SU-DHL-6 (cell line): ENCODE data around the gene MOSMO.

ENCODE experiments used
- EZH2phosphoT487 ChIP-seq: fragments of 200-600 bp; sonication (generic), shearing (Covaris generic); conservative IDR thresholded peaks from 2 replicates; pipeline ENCODE4 v1.6.1; 2018; ENCODE audit warnings: mild to moderate bottlenecking, antibody characterized with exemption, low read length, moderate library complexity, mixed read lengths
- TF ChIP-seq, protein P1 (sequence below): fragments of 200-600 bp; sonication (generic); IDR thresholded peaks from one replicate; pipeline ENCODE4 v1.5.1; 2017; ENCODE audit warnings: antibody characterized with exemption, mild to moderate bottlenecking, low read length, moderate library complexity; ENCODE audit not compliant: insufficient read depth, poor library complexity, severe bottlenecking

DNA sequence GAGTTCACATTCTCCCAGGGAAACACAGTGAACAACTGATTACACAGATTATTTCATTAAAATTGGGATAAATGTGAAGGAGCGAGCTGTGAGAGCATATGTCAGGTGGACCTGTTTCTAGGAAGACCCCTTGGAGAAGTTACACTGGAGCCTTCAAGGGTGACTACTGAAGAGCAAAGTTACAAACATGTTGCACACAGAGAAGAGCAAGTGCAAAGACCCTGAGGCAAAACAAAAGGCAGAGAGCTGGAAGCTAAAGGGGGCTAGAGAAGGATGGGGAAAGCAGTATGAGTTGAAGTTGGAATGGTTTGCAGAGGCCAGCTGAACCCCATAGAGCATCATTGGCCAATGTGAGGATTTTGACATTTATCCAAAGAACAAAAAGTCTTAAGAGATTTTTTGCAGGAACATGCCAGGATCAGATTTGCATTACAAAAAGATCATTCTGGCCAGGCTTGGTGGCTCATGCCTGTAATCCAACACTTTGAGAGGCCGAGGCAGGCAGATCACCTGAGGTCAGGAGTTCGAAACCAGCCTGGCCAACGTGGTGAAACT lies 21.1 kb upstream of the MOSMO start:
- TF ChIP-seq, protein P1, sequence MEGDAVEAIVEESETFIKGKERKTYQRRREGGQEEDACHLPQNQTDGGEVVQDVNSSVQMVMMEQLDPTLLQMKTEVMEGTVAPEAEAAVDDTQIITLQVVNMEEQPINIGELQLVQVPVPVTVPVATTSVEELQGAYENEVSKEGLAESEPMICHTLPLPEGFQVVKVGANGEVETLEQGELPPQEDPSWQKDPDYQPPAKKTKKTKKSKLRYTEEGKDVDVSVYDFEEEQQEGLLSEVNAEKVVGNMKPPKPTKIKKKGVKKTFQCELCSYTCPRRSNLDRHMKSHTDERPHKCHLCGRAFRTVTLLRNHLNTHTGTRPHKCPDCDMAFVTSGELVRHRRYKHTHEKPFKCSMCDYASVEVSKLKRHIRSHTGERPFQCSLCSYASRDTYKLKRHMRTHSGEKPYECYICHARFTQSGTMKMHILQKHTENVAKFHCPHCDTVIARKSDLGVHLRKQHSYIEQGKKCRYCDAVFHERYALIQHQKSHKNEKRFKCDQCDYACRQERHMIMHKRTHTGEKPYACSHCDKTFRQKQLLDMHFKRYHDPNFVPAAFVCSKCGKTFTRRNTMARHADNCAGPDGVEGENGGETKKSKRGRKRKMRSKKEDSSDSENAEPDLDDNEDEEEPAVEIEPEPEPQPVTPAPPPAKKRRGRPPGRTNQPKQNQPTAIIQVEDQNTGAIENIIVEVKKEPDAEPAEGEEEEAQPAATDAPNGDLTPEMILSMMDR = no peak
- TF ChIP-seq EZH2phosphoT487 = no peak
